Right renal pelvis (tissue), 4 donors: ENCODE measurements around the gene ALS2CL. TPM values are rescaled to one million over a fixed set of nuclear protein-coding genes. Genes with fewer than 3 reads are reported as not detected.

Experiments used
- DNase-seq, 4 donors: peaks; one replicate each; pipeline ENCODE4 v3.0.0-alpha.2; 2013; ENCODE audit warnings: low read depth in 4 of 4, low spot score in 3 of 4, missing footprints in 1 of 4
- polyA plus RNA-seq, 4 donors: library from polyadenylated mRNA; unstranded; fragments of 120-200 nt; gene quantifications; one replicate each; pipeline ENCODE4 v1.2.1, GENCODE V29; 2013; ENCODE audit not compliant: insufficient read length in 4 of 4

The ALS2CL gene
- polyA plus RNA-seq, 4 donors, result 9.0 to 16.5 (median 11.7) TPM

- DNase-seq, result no peak
Observed at GRCh38 chr3:46716461-46717441, 23.3 kb upstream of the ALS2CL start.

GRCh38 chr3:46715507-46716175, 22.2 kb upstream of the ALS2CL start:
- no peak for DNase-seq

GRCh38 chr3:46714728-46715506, 21.4 kb upstream of the ALS2CL start:
- no peak for DNase-seq

GRCh38 chr3:46713898-46714552, 20.5 kb upstream of the ALS2CL start:
- DNase-seq, result no peak

GRCh38 chr3:46713050-46713897, 19.8 kb upstream of the ALS2CL start:
- no peak for DNase-seq

GRCh38 chr3:46712191-46713049, 18.9 kb upstream of the ALS2CL start:
- no peak for DNase-seq

- no peak for DNase-seq
Observed at GRCh38 chr3:46711760-46712159, 18.3 kb upstream of the ALS2CL start.

- DNase-seq, result no peak
Observed at GRCh38 chr3:46711305-46711704, 17.8 kb upstream of the ALS2CL start.

- DNase-seq, result no peak
Observed at GRCh38 chr3:46710671-46711295, 17.3 kb upstream of the ALS2CL start.

- DNase-seq, result no peak
Observed at GRCh38 chr3:46710229-46710628, 16.8 kb upstream of the ALS2CL start.

GRCh38 chr3:46709721-46710120, 16.2 kb upstream of the ALS2CL start:
- no peak for DNase-seq

- DNase-seq, result no peak
Observed at GRCh38 chr3:46709157-46709654, 15.7 kb upstream of the ALS2CL start.

GRCh38 chr3:46708401-46709156, 15.1 kb upstream of the ALS2CL start:
- DNase-seq, result no peak

GRCh38 chr3:46707601-46708011, 14.1 kb upstream of the ALS2CL start:
- no peak for DNase-seq

- DNase-seq, result no peak
Observed at GRCh38 chr3:46706771-46707582, 13.5 kb upstream of the ALS2CL start.
